GM13977 (cell line): Measurements from ENCODE around the gene NEK6.

ENCODE experiments used
- DNase-seq: peaks from one replicate; pipeline ENCODE4 v3.0.0; 2012; ENCODE audit warnings: low spot score
- CTCF ChIP-seq: IDR thresholded peaks from 2 replicates; pipeline ENCODE4 v1.5.1; 2012; ENCODE audit warnings: mild to moderate bottlenecking, control low read depth; ENCODE audit not compliant: insufficient read depth; ENCODE audit errors: extremely low read depth, missing control alignments
- in situ Hi-C: fragments of 300-500 bp; cut with MboI; formaldehyde crosslinking; loops from one replicate; pipeline ENCODE4 v1.12.0; 2022; ENCODE audit warnings: low sequenced_read_pairs, low pct_unique_long_range_greater_than_20kb, mixed read lengths, inconsistent platforms; ENCODE audit not compliant: unreplicated experiment

The NEK6 gene

GRCh38 chr9:124222918-124223720 lies 34.6 kb upstream of the NEK6 start:
- no peak for DNase-seq
- TF ChIP-seq CTCF = no peak
- in situ Hi-C loops = no loop called here

DNA sequence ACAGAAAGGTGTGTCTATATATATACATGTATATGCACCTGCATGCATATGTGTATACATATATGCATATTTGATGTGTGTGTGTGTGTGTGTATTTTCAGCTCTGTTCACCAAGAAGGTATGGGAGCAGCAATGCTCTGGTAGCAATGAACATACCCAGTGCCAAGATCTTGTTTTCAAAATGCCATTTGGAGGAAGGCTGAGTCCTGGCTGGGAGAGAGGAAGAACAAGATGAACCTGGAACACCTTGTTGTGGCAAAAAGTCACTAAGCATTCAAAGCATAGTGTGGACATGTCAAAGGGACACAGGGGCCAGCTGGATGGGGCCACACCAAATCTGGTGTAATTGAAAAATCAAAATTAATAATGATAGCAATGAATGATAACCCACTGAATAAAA lies 31.8 kb upstream of the NEK6 start:
- in situ Hi-C loops = no loop called here
- TF ChIP-seq CTCF = no peak
- no peak for DNase-seq

DNA sequence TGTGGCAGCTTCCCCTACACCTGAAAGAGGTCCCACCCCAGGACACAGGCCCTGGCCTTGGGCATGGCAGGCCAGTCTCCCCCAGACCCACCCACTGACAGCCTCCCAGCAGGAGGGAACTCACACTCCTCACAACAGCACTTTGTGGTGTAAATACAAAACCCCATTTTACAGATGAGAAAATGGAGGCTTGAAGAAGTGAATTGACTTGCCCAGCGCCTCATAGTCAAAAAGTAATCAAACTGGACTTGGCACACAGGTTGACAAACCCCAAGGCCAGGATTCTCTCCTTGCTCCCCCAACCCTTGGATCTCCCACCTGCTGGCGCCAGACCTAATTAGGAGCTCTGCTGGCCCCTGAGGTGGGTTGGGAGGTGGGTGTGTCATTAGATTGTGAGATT lies 29.2 kb upstream of the NEK6 start:
- DNase-seq = no peak
- no peak for TF ChIP-seq CTCF
- in situ Hi-C loops = no loop called here

GRCh38 chr9:124231095-124231737 lies 26.5 kb upstream of the NEK6 start:
- no peak for DNase-seq
- in situ Hi-C loops = no loop called here
- TF ChIP-seq CTCF = no peak

GRCh38 chr9:124238546-124239140 lies 19.1 kb upstream of the NEK6 start:
- TF ChIP-seq CTCF = no peak
- no peak for DNase-seq
- in situ Hi-C loops = no loop called here

DNA sequence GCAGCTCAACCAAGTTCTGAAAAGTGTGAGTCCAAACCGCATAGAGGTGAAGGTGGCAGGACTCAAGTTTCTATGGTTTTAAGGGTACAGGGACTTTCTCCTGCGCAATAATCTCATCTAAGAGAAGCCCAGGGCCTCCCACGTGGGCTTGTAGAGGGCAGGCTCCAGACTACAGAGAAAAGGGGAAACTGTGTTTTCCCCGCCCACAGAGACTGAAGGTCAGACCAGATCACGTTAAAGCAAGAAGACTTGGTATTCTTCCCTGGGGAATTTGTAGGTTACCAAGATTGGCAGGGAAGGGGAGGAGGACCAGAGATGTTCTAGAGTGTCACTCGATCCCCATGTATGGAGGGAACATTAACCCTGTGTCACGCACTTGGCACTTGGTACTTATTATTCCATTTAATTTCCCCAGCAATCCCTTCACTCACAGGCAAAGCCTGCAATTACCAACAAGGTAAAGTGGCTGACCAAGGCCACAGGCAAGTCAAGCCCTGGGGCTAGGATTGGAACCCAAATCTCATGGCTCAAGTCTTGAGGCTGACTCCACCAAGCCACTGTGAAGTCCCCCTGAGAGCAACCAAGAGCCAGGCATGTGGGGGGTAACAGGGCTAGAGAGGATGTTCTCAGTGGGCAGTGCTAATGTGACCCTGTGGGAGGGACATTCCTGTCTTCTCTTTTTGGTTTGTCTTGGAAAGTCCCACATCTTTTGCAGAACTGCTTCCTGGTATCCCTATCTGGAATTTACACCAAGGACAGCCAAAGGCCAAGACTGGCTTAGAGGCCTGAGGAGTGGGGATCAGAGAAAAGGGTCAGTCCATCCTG lies 18.3 kb upstream of the NEK6 start:
- in situ Hi-C loops = no loop called here
- no peak for DNase-seq
- no peak for TF ChIP-seq CTCF
